Smooth muscle cell (in vitro differentiated cells): ENCODE measurements around the gene MIOX. TPM values are rescaled to one million over a fixed set of nuclear protein-coding genes. Genes with fewer than 3 reads are reported as not detected.

Source experiments
- DNase-seq: peaks from one replicate; lab custom pipeline; 2025; ENCODE audit not compliant: unreplicated experiment; lab: John Stamatoyannopoulos, UW
- H2AFZ ChIP-seq: fragments of 200-600 bp; sonication (generic); 2 replicates; pipeline ENCODE4 v1.6.0; 2016; ENCODE audit warnings: antibody characterized with exemption, low read depth, mild to moderate bottlenecking
- H3F3A ChIP-seq: fragments of 200-600 bp; sonication (generic); 2 replicates; pipeline ENCODE4 v1.6.0; 2017; ENCODE audit warnings: antibody characterized with exemption, low read depth
- H3K27ac ChIP-seq: fragments of 200-600 bp; sonication (generic); 2 replicates; pipeline ENCODE4 v1.5.1; 2016; ENCODE audit warnings: low read depth, mild to moderate bottlenecking
- H3K27me3 ChIP-seq: fragments of 200-600 bp; sonication (generic); 2 replicates; pipeline ENCODE4 v1.6.1; 2016; ENCODE audit warnings: low read depth, mild to moderate bottlenecking
- H3K36me3 ChIP-seq: fragments of 200-600 bp; sonication (generic); 2 replicates; pipeline ENCODE4 v1.5.1; 2016; ENCODE audit warnings: low read depth
- H3K4me1 ChIP-seq: fragments of 200-600 bp; sonication (generic); 2 replicates; pipeline ENCODE4 v1.5.1; 2016; ENCODE audit warnings: low read depth
- H3K4me2 ChIP-seq: fragments of 200-600 bp; sonication (generic); 2 replicates; pipeline ENCODE4 v1.6.0; 2016; ENCODE audit warnings: mild to moderate bottlenecking
- H3K4me3 ChIP-seq: fragments of 200-600 bp; sonication (generic); 2 replicates; pipeline ENCODE4 v1.5.1; 2016; ENCODE audit warnings: mild to moderate bottlenecking
- H3K79me2 ChIP-seq: fragments of 200-600 bp; sonication (generic); 2 replicates; pipeline ENCODE4 v1.6.0; 2016; ENCODE audit warnings: low read depth, mild to moderate bottlenecking
- H3K9ac ChIP-seq: fragments of 200-600 bp; sonication (generic); 2 replicates; pipeline ENCODE4 v1.6.0; 2016; ENCODE audit warnings: low read depth
- H3K9me3 ChIP-seq: fragments of 200-600 bp; sonication (generic); replicated peaks from 2 replicates; pipeline ENCODE4 v1.5.1; 2016; ENCODE audit warnings: low read depth
- H4K20me1 ChIP-seq: fragments of 200-600 bp; sonication (generic); 2 replicates; pipeline ENCODE4 v1.6.0; 2016; ENCODE audit warnings: low read depth
- WGBS: methylation state at CpG from one replicate; pipeline ENCODE4 v1.1.7; 2016; ENCODE audit warnings: low lambda C conversion rate; 5-methylcytosine and 5-hydroxymethylcytosine counted together
- polyA plus RNA-seq: library from polyadenylated mRNA; unstranded; fragments of >200 nt; fragmentation: Nextera tagmentation; extraction: Ambion mirVana; gene quantifications from 2 replicates; pipeline ENCODE4 v1.2.1, GENCODE V29; 2016
- total RNA-seq: library from RNA; depleted of rRNA; stranded (reverse); fragments of >200 nt; gene quantifications from 2 replicates; pipeline ENCODE4 v1.2.3, GENCODE V29; 2014
- TF ChIP-seq, protein P1 (sequence below): fragments of 200-600 bp; sonication (generic); IDR thresholded peaks from 2 replicates; pipeline ENCODE4 v1.5.1; 2017; ENCODE audit warnings: borderline replicate concordance, mild to moderate bottlenecking, antibody characterized with exemption; ENCODE audit not compliant: insufficient read depth, poor library complexity, severe bottlenecking

Gene MIOX
- total and polyA plus RNA-seq, 2 experiments from 2014 or later = 0.49 TPM; not detected in 1

DNA sequence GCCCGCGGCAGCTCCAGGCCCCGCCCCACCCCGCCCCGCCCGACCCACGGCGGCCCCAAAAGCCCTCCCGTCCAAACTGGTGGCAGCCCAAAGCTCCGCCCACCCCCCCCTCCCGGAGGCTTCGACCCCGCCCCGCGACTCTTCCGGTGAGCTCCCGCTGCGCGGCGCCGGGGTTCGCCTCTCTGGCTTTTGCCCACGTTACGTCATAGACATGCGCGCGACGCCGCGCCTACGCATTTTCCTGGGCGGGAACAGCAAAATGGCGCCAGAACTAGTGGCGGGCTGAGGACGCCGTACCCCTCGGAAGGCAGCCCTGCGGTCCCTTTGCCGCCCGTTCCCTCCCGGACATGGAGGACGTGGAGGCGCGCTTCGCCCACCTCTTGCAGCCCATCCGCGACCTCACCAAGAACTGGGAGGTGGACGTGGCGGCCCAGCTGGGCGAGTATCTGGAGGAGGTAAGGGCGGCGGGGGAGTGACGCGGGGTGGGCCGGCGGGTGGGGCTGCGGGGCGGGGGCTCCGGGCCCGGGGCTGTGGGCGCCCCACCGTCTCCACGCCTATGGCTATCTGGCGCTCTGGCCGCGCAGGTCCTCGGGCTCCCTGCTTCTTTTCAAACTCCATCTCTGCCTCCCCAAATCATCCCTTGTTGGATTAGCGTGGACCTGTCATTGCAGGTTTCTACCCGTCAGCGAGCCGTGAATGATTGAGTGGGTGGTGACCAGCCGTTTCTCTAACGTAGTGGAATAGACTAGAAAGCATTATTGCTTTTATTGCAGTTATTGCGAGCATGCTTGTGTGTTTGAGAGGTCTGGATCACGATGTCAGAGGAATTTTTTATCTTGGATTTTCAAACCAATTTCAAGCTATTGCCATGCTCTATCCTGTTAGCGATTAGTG is 21.6 kb downstream of the MIOX start, which contains the start of gene NCAPH2:
NCAPH2 (plus strand) TSS at position 234 of the 894 bp plus-strand sequence; CDS start at position 348, 114 bp downstream.
- DNase-seq = peak; percentile 96
- no peaks in the 10 kb centered on the region for H3K36me3 ChIP-seq
- peaks cover 65% of the 10 kb centered on the region for H3K79me2 ChIP-seq
- peak within 1 kb of the TSS; percentile 95 for H3K4me2 ChIP-seq
- peaks cover 12% of the 10 kb centered on the region for H3K4me1 ChIP-seq
- peaks cover 15% of the 10 kb centered on the region for H4K20me1 ChIP-seq
- H3K9me3 ChIP-seq = no peaks in the 10 kb centered on the region
- H3K27ac ChIP-seq = peak within 1 kb of the TSS; percentile 87
- peak within 1 kb of the TSS; percentile 89 for H3K9ac ChIP-seq
- no peaks in the 10 kb centered on the region for H3K27me3 ChIP-seq
- H2AFZ ChIP-seq = peak within 1 kb of the TSS; percentile 79
- H3K4me3 ChIP-seq = peak within 1 kb of the TSS; percentile 99
- H3F3A ChIP-seq = peaks cover 6% of the 10 kb centered on the region
- TF ChIP-seq, protein P1, sequence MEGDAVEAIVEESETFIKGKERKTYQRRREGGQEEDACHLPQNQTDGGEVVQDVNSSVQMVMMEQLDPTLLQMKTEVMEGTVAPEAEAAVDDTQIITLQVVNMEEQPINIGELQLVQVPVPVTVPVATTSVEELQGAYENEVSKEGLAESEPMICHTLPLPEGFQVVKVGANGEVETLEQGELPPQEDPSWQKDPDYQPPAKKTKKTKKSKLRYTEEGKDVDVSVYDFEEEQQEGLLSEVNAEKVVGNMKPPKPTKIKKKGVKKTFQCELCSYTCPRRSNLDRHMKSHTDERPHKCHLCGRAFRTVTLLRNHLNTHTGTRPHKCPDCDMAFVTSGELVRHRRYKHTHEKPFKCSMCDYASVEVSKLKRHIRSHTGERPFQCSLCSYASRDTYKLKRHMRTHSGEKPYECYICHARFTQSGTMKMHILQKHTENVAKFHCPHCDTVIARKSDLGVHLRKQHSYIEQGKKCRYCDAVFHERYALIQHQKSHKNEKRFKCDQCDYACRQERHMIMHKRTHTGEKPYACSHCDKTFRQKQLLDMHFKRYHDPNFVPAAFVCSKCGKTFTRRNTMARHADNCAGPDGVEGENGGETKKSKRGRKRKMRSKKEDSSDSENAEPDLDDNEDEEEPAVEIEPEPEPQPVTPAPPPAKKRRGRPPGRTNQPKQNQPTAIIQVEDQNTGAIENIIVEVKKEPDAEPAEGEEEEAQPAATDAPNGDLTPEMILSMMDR = no peak
- 3% methylated on average over 57 of the region's 76 CpGs for WGBS

DNA sequence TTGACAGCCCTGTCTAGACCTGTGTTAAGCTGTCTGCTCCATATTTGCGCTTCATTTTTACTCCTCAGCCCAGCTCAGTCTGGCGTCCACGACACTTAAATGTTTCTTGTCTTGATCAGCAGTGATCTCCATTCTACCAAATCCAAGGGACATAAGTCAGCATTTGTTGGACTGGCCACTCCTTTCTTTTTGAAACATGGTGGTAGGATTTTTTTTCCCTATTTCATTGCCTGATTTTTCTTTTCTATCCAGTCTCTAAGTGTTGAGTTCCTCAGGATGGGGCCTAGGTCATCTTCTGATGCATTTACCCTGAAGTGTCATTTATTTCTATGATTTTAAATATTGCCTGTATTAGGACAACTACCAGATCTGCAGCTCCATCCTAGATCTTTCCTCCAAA is 22.2 kb downstream of the MIOX start:
- WGBS = 55% methylated on average over 3 of the region's 3 CpGs

DNA sequence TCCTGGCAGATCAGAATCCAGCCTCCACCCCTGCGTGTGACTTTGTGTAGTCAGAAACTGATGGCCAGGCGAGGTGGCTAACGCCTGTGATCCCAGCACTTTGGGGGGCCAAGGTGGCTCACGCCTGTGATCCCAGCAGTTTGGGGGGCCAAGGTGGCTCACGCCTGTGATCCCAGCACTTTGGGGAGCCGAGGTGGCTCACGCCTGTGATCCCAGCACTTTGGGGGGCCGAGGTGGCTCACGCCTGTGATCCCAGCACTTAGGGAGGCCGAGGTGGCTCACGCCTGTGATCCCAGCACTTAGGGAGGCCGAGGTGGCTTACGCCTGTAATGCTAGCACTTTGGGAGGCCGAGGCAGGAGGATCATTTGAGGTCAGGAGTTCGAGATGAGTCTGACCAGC is 26.5 kb downstream of the MIOX start:
- DNase-seq = no peak
- Histone ChIP-seq H3K27ac (no peak overlapping the region), H3K4me1 (peaks cover 5% of the 10 kb centered on the region), H3K4me2 (no peak overlapping the region), H4K20me1 (peaks cover 31% of the 10 kb centered on the region), H3K27me3 (no peaks in the 10 kb centered on the region), H2AFZ (no peak overlapping the region), H3K4me3 (no peak overlapping the region), H3K36me3 (no peaks in the 10 kb centered on the region), H3K9me3 (no peaks in the 10 kb centered on the region), H3K79me2 (peaks cover 59% of the 10 kb centered on the region), H3F3A (peaks cover 6% of the 10 kb centered on the region), H3K9ac (no peak overlapping the region)
- 97% methylated on average over 15 of the region's 15 CpGs for WGBS
- TF ChIP-seq, protein P1 = no peak

More for the DNA sequence above, 22.2 kb downstream of the MIOX start:
- peaks cover 21% of the 10 kb centered on the region for H4K20me1 ChIP-seq
- peak overlapping the region; percentile 95 for H3K4me2 ChIP-seq
- H3K79me2 ChIP-seq = peaks cover 72% of the 10 kb centered on the region
- H3F3A ChIP-seq = peaks cover 6% of the 10 kb centered on the region
- H3K9ac ChIP-seq = peak overlapping the region; percentile 85
- no peaks in the 10 kb centered on the region for H3K36me3 ChIP-seq
- peak overlapping the region; percentile 87 for H3K27ac ChIP-seq
- peak overlapping the region; percentile 36 for H2AFZ ChIP-seq
- no peaks in the 10 kb centered on the region for H3K9me3 ChIP-seq
- peaks cover 12% of the 10 kb centered on the region for H3K4me1 ChIP-seq
- DNase-seq = no peak
- TF ChIP-seq, protein P1 = no peak
- H3K4me3 ChIP-seq = peak overlapping the region; percentile 76
- H3K27me3 ChIP-seq = no peaks in the 10 kb centered on the region

DNA sequence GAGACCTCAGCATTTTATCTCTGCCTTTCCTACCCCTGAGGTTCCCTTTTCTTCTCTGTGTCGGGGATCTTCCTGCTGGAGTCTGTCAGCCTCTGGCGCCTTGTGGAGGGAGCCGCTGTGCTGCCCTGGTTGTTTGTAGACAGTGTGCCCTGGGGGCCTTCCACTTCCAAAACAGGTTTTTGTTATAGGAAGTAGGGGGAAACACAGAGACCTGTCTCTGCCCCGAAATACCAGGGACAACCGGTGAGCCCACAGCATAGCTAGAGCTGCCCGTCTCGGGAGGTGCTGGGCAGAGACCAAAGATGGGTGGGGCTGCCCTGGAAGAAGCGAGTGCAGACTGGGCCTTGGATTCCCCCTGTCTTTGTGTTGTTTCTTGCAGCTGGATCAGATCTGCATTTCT is 29.4 kb downstream of the MIOX start:
- peaks cover 32% of the 10 kb centered on the region for H3K79me2 ChIP-seq

More for the DNA sequence above, 29.4 kb downstream of the MIOX start:
- no peak for DNase-seq
- Histone ChIP-seq H3K9me3 (no peaks in the 10 kb centered on the region), H2AFZ (no peak overlapping the region), H3K4me3 (no peak overlapping the region), H3K9ac (no peak overlapping the region), H3K4me2 (no peak overlapping the region), H3K4me1 (no peaks in the 10 kb centered on the region), H4K20me1 (peaks cover 25% of the 10 kb centered on the region), H3F3A (no peaks in the 10 kb centered on the region), H3K36me3 (no peaks in the 10 kb centered on the region), H3K27me3 (no peaks in the 10 kb centered on the region), H3K27ac (no peak overlapping the region)
- TF ChIP-seq, protein P1 = no peak
- WGBS = 91% methylated on average over 8 of the region's 8 CpGs
